GM21529 (cell line): ENCODE data around the gene CDH1.

ENCODE experiments used
- ATAC-seq: cut with Tn5 transposase; IDR thresholded peaks from one replicate; pipeline ENCODE4 v1.9.1; 2021; ENCODE audit not compliant: unreplicated experiment

CDH1 gene

GRCh38 chr16:68759062-68759461 lies 22.0 kb downstream of the CDH1 start:
- ATAC-seq = no peak

DNA sequence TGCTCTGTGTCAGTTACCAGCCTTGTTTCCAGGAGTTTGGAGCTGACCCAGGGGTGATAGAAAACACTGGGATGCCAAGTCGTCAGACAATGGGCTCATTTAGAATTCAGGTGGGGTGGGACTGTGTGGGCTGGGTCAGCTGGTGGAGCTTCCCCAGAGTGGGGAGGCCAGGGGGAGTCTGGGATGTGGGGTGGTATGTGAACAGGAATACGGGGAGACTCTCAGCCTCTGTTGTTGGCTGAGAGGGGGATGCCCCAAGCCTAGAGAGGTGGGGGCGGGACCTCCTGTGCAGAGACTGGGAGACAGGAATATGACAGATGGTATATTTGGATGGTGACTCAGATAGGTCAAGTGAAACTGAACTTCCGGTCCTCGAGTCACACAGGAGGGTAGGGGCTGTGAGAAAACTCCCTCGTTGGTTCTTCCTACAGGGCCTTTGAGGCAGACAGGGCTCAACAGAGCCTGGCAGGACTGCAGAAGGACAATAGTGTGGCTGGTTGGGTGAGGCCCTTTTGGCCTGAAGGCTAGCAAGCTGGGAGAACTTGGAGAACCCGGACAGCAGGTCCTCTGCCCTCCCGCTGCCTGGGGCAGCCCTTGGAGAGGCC lies 23.7 kb downstream of the CDH1 start:
- ATAC-seq = peak; percentile 45

DNA sequence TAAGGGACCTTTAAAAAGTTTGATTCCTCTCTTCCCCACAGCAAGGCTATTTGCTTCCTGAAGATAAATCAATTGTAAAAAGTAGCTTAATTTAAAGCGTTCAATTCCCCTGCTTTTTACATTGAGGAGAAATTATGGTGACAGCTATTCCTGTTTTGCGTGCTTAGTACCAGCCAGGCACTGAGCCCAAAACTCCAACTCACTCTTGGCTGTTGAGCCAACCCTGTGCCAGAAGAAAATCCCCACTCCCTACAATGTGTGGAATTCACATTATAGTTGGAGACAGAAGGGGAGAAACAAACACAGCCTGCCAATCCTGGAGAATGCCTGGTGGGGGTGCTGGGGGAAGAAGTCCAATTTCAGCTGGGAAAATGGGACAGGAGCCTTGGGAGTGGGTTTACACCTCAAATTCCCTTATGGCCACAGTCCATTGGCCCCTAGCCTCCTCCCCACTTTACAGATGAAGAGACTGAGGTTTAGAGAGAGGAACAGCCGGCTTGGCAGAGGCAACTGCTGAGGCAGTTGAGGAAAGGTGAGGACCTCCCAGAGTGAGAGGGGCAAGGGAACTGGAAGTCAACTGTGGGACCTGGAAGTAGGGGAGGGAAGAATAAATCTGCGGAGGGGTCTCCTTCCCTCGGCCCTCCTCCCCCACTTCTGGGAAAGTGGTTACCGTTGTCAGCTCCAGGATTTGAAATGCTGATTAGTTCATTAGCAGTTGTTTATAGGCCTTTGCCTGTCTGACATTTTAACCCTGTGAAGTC lies 26.1 kb downstream of the CDH1 start:
- no peak for ATAC-seq

DNA sequence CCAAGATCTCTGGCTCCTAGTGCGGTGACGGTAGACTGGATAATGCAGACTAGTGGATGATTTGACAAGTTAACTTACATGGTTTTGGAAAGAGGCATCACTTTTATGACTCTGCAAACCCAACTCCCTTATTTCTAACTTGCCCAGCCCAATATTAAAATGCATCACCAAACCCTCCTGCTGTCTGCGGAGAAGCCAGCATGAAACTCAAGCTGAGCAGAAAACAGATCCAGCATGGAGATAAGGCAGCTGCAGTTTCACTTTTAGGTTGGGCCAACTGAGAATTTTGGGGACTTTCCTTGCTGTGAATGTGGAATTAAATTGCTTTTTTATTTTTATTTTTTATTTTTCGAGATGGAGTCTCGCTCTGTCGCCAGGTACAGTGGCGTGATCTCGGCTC lies 27.8 kb downstream of the CDH1 start:
- no peak for ATAC-seq

- ATAC-seq = no peak
Measured at GRCh38 chr16:68767581-68767980, 30.5 kb downstream of the CDH1 start.

DNA sequence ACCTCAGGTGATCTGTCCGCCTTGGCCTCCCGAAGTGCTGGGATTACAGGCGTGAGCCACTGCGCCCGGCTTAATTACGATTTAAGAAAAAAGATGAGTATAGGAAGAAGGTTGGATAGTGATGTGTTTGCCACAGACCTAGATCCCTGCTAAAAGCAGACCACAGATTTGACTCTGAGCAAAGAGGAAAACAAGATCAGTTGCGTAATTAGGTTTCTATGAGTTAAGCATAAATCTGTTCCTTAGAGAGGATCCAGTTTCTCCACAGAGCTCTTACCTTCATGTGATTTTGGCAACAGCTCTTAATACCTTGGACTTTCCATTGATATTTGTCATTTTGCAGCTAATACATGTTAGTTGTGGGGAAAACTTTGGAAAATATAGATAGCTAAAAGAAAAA lies 31.1 kb downstream of the CDH1 start:
- no peak for ATAC-seq

DNA sequence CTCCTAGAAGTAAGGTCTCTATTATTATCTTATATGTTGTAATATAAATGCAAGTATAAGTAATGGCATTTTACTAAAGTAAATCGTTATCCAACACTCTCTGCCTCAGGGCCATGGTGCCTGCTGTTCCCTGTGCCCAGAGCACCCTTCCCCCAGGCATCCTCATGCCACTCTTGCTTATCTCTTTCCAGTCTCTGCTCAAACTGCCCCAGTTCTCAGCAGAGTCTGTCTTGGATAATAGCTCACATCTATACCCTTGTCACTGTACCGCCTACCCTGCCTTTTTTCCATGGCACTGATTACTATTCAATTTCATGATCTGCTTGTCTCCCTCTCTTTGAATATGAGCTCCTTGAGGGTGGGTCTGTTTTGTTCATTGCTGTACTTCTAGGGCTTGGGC lies 31.7 kb downstream of the CDH1 start:
- ATAC-seq = no peak

DNA sequence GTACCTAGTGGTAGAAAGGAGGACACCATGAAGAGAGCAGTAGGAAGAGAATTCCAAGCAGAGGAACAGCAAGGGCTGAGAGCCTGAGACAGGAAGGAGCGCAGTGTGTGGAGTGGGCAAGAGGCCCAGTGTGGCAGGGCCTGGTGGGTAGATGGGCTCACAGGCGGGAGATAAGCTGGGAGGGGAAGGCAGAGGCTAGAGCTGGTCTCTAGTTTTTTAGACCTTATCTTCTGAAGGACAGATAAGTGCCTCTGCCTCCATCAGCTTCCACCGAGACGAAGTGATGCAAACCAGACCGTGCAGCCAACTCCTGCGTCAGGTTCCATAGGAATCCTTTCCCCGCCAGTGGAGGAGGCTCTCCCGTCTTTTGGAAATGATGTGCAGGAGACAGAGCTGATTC lies 33.6 kb downstream of the CDH1 start:
- ATAC-seq = no peak

DNA sequence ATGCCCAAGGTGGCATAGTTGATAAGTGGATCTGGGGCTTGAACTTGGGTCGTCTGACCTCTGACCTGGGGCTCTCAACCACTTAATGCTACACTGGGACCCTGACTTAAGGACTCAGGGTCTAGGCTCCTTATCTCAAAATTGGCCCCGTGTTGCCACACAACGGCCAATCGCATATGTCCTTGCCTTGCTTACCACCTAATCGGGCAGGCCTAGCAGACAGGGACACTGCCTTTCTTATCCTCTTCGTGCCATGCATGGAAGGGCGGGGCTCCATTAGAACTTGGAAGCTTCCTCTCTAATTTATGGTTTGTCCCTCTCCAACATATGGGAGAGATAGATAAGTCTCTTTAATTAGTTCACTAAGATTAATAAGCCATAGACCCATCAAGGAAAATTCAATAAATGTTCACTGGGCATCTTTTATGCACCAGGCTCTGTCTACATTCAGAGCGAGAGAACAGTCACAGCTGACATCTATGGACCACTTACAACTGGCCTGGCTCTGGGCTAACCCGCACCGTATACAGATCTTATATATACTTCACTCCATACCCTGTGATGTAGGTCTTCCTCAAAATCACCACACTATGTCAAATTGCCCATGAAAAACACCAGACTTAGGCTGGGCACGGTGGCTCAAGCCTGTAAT lies 35.1 kb downstream of the CDH1 start:
- no peak for ATAC-seq

- ATAC-seq = no peak
Measured at GRCh38 chr16:68772871-68773270, 35.8 kb downstream of the CDH1 start.

DNA sequence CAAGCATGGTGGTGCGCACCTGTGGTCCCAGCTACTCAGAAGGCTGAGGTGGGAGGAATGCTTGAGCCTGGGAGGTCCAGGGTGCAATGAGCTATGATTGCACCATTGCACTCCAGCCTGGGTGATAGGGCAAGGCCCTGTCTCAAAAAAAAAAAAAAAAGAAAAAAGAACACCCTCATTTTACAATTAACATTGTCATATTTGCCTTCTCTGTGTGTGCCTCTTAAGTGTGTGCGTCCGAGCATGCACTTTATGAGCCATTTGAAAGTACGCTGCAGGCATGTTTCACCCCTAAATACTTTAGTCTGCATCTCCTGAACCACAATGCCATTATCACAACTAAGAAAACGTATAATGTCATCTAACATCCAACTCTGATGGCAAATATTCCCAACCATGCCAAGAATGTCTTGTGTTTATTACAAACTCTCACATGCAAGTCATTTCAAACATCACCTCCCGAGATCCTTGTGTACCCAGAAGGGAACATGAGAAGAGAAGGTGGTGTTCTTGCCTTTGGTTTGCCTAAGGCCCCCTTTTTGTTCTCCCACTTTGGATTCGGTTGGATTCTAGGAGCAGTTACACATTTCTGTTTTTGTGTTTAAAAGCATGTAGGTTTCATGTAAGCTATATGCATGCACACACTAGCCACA lies 38.0 kb downstream of the CDH1 start:
- no peak for ATAC-seq

DNA sequence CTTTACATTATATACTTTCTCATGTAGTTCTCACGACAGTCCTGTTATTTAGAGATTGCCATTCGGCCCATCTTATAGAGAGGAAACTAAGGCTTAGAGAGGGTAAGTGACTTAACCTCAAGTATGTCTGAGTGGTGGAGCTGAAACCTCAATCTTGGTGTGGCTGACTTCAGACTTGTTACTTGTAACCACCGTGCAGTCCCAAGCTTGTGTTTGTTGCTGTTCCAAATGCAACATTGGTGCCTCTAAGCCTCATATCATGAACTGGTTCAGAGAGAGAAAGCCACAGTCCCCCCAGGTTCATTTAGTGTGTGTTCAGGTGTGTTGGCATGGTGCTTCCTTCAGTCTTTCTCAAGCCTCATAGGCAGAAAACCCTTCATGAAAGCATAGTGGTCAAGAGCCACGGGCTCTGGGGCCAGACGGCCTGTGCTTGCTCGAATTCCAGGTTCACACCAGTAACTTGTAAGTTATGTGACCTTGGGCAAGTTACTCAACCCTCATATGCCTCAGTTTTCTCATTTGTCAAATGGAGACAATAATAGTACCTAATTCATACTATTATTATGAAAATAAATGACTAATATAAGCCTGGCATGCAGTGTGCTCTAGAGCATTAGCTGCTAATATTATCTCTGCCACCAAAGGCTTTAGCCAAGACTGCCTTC lies 39.9 kb downstream of the CDH1 start:
- peak; percentile 71 for ATAC-seq

- ATAC-seq = no peak
Measured at GRCh38 chr16:68778551-68779231, 41.6 kb downstream of the CDH1 start.

DNA sequence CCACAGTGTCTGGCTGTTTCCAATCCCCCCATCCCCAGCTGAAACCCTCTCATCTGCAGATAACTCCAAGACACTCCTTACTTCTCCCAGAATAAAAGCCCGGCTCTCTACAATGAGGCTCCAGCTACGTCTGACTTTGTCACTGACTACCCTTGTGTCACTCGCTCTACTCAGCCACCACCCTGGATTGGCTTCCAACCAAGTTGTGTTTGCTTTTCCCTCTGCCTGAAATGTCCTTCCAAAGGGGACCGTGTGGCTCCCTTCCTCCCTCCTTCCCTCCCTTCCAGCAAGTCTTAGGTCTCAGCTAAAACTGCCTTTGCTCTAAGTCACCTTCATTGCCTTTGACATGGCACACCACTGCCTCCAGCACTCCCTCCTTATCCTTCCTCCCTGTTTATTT lies 42.8 kb downstream of the CDH1 start:
- no peak for ATAC-seq

GRCh38 chr16:68781784-68782183 lies 44.7 kb downstream of the CDH1 start:
- no peak for ATAC-seq

DNA sequence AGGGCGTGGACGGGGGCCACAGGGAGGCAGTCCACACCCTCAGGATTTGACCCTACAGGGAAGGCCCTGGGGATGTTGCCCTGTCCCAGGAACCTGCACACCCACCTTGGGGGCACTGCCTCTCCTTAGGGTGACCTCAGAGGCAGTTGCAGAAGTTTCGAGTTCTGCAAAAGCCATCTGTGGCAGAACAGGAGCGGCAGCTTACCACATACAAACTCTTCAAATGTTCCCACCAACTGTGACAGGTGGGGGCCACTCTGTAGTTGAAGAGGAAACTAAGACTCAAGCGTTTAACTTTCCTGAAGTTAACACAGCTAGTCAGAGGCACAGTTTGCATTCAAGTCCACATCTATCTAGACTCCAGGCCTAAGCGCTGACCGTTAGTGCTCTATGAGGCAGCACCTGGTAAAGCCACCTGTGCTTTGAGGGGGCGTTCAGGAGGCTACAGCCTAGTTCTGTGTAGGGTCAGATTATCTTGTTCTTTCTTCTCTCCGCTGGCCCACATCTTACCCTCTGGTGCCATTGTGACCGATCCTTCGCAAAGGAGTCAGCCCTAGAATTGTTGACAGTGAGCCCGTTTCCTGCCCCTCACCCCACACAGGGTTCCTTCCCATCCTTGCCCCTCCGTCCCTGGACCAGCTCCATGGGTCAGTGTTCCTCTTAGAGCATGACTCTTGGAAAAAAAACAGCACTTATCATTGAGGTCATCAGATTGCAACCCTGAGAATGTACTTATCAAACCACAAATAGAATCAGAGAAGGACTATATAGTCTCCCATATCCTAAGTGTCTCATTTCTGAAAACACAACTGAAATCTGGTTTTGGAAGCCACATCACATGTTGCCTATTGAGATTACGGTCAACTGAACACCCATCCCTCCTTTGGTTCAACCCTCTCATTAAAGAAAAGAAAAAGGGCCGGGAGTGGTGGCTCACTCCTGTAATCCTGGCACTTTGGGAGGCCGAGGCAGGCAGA lies 45.4 kb downstream of the CDH1 start:
- ATAC-seq = peak; percentile 66

DNA sequence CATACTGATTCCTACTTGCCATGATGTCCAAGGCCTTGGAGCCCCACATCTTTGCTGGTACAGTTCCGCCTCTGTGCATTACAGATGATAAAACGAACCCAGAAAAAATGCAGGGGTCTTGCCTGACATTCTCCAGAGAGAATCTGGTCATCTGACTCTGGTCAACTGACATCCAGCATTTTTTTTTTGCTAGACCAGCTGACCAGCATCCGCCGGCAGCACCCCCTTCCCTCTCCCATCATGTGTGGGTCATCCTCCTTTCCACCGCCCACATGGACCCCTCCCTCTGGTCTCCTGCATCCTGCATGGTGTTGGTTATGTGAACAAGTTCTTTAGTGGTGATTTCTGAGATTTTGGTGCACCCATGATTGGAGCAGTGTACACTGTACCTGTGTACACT lies 47.1 kb downstream of the CDH1 start:
- ATAC-seq = no peak

- ATAC-seq = no peak
Measured at GRCh38 chr16:68784721-68785120, 47.6 kb downstream of the CDH1 start.

DNA sequence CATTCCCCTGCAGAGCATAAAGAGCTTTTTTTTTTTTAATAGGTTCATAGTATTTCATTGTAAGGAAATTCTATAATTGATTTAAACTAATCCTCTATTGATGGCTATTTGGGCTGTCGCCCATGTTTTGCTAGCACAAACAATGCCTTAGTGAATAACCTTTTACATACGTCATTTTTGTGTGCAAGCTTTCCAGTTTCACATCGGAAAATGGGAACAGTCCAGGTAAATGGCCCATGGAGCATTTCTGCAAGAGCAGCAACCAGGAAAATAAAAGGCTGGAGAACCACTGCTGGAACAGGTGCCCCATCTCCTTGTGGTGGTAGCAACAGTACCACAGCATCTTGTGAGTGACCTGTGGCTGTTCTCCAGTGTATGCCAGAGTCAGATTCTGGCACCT lies 48.6 kb downstream of the CDH1 start:
- ATAC-seq = no peak
